GM18511 (cell line): ENCODE measurements around the gene LAMC3.

Source experiments
- ATAC-seq: cut with Tn5 transposase; IDR thresholded peaks from one replicate; pipeline ENCODE4 v1.9.1; 2021; ENCODE audit warnings: mild to moderate bottlenecking, moderate library complexity; ENCODE audit not compliant: unreplicated experiment

Gene LAMC3

DNA sequence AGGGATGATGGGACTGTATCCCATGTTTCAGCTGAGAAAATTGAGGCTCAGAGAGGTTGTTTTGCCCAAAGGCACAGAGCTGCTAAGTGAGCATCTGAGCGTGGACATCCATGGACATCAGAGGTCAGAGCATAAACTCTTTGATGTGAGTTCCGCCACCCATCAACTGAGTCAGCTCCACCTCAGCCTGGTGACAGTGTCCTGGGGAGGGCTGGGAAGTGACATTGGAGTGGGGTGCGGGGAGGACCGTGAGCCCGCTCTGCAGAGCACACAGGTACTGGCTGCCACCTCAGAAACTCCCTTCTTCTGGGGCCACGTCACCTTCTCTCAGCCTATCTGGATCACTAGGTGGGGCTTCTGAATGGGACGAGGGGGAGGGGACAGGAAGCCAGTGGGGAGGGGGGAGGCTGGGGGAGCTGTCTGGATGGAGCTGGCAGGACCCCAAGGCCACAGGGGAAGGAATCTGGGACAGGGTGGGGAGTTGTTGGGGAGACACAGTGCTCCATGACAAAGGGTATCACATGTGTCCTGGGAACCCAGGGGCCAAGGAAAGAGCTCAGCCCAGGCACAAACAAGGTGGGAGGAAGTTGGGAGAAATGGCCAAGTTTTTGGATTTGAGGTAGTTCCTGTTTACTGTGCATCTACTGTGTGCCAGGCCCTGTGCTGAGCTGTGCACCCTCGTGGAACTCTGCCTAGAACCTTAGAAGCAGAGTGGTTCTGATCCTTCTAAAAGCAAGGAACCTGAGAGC lies 2.5 kb downstream of the LAMC3 start:
- ATAC-seq, result no peak

DNA sequence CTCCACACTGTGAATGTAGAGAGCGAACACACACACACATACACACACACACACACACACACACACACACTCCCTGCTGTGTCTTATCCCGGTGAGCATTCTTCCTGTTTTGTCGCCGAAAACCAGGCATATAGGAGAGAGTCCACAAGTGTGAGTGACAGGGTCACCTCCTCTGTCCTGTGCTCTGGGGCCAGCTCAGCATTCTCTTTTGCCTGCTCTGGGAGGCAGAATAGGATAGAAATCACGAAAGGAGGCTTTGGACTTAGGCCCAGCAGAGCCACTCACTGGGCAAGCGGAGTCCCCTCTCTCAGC lies 3.0 kb downstream of the LAMC3 start:
- no peak for ATAC-seq

DNA sequence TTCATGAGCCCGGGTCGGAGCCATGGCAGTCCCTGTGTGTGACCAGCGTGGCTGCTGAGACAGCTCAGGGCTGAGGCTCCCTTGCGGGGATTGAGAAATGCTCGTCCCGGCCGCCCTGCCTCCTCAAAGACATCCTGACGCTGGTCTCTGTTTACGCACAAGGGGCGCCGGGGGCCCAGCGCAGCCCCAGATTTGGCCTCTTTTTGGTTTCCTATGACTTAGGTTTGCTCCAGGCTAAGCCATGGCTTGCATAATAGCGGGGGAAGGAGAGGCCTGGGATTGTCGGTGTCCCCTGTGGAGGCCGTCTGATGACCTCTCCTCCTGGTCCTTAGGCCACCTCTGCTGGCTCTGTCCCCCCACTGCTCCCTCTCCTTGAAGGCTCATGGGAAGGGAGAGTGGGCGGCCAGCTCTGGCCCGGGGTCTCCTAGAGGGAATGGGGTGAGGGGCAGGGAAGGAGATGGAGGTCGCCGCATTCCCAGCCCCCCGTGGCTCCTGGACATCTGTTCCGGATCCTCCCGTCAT lies 3.5 kb downstream of the LAMC3 start:
- ATAC-seq, result no peak

DNA sequence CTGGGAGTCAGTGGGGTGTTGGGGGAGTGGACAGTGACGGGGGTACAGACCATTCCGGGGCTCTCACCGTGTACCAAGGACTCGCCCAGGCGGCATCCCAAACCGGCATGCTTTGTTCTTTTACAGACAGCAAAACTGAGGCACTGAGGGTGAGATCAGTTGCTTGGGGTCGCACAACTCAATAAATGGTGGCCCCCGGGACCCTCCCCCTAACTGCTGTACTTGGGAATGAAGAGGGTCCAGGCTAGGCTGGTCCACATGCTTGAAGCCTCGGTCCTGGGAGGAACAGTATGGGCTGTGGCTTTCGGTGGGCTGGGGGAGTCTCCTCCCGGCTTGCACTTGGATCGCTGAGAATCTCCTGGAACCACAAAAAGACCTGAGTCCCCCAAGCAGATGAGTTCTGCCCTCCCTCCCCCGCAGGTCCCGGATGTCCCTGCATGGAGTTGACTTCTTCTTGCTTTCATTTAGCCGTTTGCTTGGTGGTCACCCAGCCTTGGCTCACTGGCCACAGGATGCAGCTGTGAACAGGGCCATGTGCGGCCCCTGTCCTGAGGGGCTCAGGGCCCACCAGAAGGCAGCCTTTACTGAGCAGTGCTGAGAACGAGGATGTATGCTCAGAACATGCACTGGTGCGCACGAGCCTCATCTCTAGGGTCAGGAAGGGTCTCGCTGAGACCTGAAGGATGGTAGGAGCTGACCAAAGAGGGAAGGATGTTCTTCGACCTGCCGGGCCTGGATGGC lies 4.2 kb downstream of the LAMC3 start:
- ATAC-seq, result no peak

DNA sequence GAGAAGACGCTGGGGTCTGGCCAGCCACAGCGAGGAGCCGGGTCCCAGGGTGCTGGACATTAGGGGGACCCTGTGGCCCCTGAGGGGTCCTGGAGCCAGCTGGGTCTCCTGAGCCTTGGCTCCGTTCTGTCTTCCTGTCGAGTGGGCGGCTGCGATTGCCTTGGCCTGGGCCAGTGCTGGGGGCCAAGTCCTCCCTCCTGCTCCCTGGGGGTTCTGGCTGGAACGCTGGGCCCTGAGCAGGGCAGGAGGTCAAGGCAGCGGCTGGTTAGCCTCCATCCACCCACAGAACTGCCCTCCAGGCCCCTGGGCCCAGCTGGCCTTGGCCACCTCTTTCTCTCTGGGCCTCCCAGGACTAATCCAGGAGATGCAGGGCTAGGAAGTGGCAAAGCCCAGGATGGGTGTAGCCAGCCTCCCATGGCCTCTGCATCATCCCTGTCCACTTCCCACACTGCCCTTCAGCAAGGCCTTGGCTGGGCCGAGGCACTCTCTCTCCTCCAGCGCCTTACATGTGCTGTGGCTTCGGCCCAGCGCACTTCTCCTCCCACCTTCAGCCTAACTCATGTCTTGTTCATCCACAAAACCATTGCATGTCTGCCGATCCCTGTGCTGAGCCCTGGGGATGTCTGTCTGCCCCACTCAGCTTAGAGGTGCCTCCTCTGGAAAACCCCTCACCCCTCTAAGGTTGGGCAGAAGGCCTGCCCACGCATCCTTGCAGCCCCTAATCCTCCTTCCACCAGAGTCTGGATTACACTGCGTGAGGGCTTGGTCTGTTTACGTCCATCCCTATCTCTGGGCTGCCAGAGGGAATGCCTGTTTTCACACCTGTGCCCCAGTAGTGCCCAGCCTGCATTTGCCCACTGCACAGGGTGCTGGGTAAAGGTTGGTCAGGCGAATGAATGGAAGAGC lies 5.0 kb downstream of the LAMC3 start:
- ATAC-seq, result no peak

DNA sequence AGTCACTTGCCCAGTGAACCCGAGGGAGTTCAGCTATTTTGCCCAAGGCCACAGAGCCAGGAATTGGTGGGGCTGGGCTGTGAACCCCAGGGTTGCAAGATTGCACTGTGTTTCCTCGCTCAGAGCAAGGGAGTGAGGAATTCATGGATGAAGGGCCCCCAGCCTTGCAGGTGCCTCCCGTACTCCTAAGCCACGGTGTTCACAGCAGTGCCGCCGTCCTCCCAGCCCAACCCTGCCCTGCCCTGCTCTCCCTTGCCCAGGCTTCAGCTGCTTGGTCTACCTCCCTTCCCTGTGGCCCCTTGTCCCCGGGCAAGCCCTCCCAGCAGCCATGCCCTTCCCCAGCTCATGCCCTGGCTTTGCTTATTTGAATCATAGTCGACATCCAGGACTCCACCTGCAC lies 6.1 kb downstream of the LAMC3 start:
- no peak for ATAC-seq

DNA sequence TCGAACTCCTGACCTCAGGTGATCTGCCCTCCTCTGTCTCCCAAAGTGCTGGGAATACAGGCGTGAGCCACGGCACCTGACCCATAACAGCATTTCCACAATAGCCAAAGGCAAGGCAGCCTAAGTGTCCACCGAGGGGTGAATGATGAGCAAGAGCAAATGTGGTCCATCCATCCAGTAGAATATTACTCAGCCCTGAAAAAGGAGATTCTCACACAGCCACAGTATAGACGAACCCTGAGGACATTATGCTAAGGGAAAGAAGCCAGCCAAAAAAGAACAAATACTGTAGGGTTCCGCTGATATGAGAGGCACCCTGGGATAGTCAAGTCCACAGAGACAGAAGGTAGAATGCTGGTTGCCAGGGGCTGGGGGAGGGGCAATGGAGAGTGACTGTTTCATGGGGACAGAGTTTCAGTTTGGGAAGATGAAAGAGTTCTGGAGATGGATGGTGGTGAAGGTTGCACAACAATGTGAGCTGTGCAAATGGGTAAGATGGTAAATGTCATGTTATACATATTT lies 7.0 kb downstream of the LAMC3 start:
- ATAC-seq, result no peak

DNA sequence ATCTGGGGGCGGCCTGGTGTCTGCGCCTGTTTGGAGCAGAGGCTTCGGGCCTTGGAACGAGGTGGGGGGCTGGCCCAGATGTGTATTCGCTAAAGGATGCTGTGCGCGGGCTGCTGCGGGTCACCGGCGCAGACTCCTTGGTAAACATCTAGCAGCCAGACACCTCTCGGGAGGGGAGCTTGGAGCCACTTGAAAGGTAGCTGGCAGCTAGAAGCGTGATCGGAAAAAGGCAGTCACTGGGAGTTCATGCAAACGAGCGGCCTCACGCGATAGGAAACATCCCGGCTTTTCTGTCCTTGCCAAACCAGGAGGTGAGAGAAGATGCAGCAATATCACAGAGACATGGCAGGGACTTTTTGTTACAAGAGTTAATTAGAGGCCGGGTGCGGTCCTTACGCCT lies 8.1 kb downstream of the LAMC3 start:
- ATAC-seq, result no peak

DNA sequence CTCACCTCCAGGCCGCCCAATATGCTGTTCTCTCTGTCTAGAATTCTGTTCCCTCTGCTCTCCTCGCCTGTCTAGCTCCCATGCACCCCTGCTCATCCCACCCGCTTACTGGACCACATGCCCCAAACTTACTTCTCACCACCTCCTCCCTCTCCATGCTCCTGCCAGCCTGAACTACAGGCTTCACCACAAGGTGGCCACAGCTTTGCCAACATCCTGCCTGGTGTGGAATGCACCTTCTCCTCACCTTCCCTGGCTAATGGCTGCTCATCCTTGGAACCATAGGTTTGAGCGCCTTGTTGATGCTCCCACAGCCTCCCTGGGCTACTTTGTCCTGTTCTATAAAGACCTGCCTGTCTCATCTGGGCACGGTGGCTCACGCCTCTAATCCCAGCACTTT lies 9.6 kb downstream of the LAMC3 start:
- ATAC-seq, result no peak

DNA sequence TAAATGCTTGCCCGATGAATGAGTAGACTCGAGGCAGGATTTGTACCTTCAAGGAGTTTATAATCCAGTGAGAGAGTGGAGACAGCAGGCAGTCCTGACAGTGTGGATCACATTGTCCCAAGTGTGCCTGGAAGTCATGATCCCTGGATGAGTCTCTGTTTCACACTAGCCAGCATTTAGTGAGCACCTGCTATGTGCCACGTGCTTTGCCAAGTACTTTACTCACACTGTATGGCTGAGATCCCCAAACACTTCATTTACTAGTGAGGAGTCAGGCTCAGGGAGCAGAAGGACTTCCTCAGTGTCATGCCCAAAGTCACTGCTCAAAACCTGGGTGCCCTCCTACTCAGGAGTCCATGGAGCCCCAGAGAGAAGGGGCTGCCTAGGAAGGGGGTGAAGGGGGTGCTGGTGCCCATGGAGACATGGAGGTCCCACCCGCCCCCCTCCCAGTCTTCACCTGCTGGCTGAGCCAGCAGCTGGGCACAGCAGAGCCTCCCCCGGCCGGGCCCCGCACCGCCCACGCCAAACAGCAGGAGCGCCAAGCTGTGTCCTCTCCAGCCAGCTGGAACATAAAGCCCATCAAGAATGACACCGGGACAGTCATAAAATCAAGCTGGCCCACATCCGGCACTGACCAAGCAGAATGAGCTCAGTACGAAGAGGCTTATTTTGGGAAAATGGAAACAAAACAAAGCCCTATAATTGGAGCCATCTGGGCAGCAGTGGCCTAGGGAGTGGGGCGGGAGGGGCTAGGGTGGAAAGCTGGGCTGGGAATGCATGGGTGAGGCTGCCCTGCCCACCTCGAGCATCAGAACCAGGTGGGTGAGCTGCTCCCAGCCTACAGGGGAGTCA lies 10.6 kb downstream of the LAMC3 start:
- no peak for ATAC-seq

DNA sequence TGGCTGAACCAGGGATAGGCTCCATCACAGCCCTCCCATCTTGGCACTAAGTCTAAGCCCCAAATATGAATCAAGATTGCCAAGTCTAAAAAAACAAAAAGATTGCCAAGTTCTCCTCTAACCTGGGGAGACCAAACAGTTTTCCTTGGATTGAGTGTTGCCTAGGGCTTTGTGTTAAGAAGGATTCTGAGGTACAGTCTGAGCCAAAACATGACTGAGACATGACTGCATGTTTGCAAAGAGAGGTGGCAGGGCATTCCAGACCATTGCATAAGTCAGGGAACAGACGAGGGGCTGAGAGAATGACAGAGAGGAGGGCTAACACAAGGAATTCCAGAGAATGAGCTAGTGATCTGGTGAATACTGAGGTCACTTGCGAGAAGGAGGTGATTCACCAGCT lies 11.4 kb downstream of the LAMC3 start:
- ATAC-seq, result no peak

DNA sequence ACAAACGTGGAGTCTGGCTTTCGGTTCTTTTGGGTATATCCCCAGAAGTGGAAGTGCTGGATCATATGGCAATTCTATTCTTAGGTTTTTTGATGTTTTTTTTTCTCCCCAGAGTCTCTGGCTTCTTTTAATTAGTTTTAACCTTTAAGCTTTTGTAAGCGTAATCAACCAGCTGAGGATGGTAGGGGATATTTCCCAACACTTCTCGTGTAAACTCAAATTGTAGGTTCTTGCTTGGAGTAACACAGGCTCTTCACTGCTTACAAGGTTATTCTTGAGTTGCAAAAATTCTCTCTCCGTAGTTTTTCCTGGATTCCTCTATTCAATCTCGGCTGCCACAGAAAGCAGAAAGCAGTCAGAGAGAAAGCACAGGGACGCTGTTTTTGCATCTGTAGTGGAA lies 11.9 kb downstream of the LAMC3 start:
- no peak for ATAC-seq

DNA sequence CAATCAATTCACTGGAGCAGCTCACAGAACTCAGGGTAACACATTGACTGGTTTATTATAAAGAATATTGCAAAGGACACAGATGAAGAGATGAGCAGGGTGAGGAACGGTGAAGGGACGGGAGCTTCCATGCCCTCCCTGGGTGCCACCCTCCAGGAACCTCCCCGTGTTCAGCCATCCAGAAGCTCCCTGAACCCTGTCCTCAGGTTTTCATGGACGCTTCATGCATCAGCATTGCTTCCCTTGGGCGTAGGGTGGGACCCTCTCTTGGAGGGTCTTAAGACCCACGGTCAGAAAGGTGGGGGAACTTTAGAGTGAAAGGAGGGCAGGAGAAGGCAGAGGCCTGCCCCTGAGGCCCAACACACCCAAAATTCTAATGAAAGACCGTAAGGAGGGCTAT lies 12.8 kb downstream of the LAMC3 start:
- ATAC-seq, result no peak

DNA sequence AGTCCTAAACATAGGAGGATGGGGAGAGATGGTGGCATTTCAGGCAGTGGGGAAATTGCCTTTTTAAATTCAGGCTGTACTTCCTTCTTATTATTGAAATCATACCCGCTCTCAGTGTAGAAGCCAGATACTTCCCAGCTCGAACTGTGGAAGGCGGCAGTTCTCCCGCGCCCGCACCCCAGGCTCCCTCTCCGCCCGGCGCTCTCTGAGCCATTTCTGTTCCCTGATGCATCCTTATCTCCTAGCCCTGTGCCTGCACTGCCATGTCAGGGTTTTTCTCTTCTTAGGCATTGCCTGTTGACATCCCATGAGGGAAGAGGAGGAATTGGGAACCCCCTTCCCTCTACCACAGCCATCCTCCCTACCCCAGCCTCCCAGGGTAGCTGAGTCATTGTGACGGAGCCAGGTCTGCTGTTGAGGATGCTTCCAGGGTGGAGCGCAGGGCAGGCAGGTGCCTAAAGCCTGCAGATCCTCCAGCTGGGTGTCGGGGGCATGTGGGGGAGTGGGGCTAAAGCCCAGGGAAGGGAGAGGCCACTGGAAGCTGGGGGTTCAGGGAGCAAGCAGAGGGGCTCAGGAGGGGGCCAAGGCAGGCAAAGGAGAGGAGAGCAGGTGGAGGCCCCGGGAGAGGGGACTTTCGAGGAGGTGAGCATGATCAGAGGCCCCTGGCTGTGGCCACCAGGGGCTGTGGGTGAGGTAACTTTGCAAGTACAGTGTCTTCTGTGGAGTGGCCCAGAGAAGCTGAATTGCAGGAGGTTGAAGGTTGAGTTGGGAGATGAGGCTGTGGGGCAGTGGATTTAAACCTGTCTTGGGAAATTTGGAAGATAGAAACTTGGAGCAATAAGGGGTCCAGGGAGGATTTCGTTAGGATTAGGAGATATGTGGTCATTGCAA lies 16.2 kb downstream of the LAMC3 start:
- no peak for ATAC-seq

DNA sequence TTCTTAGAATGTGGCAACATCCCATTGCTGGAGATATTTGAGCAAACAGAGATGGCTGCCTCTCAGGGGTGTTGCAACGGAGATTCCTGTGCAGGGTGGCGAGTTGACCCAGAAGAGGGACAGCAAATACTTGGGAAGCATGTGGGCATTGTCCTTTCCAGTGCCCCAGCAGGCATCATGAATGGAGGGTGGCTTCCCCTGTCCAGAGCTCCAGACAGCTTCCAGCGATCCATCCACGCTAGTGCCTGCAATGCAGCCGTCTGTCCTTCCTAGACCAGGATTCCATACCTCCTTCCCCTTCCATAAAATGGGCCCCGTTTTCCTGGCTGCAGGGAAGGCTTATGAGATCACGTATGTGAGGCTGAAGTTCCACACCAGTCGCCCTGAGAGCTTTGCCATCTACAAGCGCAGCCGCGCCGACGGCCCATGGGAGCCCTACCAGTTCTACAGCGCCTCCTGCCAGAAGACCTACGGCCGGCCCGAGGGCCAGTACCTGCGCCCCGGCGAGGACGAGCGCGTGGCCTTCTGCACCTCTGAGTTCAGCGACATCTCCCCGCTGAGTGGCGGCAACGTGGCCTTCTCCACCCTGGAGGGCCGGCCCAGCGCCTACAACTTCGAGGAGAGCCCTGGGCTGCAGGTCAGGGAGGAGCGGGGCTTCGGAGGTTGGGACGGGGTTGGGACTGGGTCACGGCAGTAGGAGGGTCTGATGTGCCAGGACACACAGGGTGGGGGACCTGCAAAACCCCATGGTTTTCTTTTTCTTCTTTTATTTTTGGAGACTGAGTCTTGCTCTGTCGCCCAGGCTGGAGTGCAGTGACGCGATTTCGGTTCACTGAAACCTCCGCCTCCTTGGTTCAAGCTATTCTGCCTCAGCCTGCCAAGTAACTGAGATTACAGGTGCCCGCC lies 17.2 kb downstream of the LAMC3 start:
- ATAC-seq, result no peak

DNA sequence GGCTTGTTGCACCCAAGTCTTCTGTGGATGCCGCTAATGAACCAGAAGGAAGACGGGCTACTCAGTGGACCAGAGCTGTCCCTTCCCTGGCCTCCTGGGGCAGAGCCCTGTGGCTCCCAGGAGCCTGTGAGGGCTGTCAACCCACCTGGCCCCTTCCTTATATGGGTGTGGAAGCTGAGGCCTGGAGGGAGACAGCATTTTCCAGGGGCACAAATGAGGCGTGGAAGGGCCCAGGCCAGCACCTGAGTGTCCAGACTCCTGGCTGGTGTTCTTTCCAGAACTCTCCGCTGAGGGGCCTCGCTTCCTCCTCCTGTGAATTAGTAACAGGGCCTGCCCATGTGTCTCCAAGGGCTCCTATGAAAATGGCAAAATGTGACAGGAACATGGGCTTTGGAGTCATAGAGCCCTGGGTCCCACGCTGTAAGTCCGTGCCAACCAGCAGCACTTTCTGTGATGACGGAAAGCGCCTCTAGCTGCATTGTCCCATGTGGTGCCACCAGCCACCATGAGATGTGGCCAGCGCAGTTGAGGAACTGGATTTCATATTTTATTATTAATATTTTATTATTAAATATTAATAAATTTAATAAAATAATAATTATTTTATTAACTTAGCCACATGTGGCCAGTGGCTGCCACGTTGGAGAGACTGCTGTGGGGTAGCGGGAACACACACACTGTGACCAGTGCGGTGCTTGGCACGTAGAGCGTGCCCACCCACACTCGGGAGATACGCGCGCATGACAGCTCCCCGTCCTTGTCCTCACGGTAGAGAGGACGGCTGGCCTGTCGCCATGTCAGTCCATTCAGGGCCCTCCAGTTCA lies 18.3 kb downstream of the LAMC3 start:
- ATAC-seq, result no peak

DNA sequence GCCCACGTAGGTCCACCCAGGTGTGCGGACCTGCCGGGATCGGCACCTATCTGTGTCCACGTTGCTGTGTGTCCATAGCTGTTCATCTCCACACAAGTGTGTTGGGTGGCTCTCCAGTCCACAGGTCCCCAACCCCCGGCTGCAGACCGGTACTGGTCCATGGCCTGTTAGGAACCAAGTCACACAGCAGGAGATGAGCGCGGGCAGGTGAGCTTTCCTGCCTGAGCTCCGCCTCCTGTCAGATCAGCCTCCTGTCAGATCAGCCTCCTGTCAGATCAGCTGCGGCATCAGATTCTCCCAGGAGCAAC lies 18.9 kb downstream of the LAMC3 start:
- no peak for ATAC-seq
